Neural cell (in vitro differentiated cells): ENCODE measurements around the gene HHIPL2.
"Not testable (repeated sequence)": the region's sequence is repeated elsewhere in the genome, so short reads cannot be mapped to it uniquely, and the experiment has no call there.

ENCODE experiments used
- CTCF ChIP-seq: fragments of 450-650 bp; IDR thresholded peaks from 2 replicates; pipeline ENCODE4 v1.5.1; 2014; ENCODE audit warnings: antibody characterized with exemption, mild to moderate bottlenecking, moderate library complexity; ENCODE audit not compliant: poor library complexity, severe bottlenecking
- EP300 ChIP-seq: fragments of 450-650 bp; conservative IDR thresholded peaks from 2 replicates; pipeline ENCODE4 v1.6.1; 2014; ENCODE audit warnings: antibody characterized with exemption, mild to moderate bottlenecking, moderate library complexity; ENCODE audit not compliant: poor library complexity, severe bottlenecking
- EZH2 ChIP-seq: fragments of 200-600, 300-800 bp; shearing (Covaris generic), sonication (generic); IDR thresholded peaks from 2 replicates; pipeline ENCODE4 v1.6.1; 2014; ENCODE audit warnings: antibody characterized with exemption, low read length, borderline replicate concordance, mild to moderate bottlenecking; ENCODE audit not compliant: insufficient read depth, poor library complexity, severe bottlenecking
- POLR2AphosphoS5 ChIP-seq: IDR thresholded peaks from 2 replicates; pipeline ENCODE4 v1.6.1; 2012
- RAD21 ChIP-seq: fragments of 450-650 bp; conservative IDR thresholded peaks from 2 replicates; pipeline ENCODE4 v1.6.1; 2014; ENCODE audit warnings: antibody characterized with exemption, mild to moderate bottlenecking, moderate library complexity
- SMC3 ChIP-seq: fragments of 450-650 bp; conservative IDR thresholded peaks from 2 replicates; pipeline ENCODE4 v1.6.1; 2014; ENCODE audit warnings: antibody characterized with exemption, mild to moderate bottlenecking, moderate library complexity; ENCODE audit not compliant: poor library complexity
- TAF1 ChIP-seq: IDR thresholded peaks from 2 replicates; pipeline ENCODE4 v1.6.1; 2012; ENCODE audit warnings: low read depth
- TF ChIP-seq, protein P1 (sequence below): IDR thresholded peaks from 2 replicates; pipeline ENCODE4 v1.6.1; 2012; ENCODE audit warnings: borderline replicate concordance

GRCh38 chr1:222489496-222489895 lies 58.4 kb downstream of the HHIPL2 start:
- TF ChIP-seq CTCF, TAF1, EZH2, POLR2AphosphoS5, SMC3, EP300, RAD21: not testable (repeated sequence)
- TF ChIP-seq, protein P1, sequence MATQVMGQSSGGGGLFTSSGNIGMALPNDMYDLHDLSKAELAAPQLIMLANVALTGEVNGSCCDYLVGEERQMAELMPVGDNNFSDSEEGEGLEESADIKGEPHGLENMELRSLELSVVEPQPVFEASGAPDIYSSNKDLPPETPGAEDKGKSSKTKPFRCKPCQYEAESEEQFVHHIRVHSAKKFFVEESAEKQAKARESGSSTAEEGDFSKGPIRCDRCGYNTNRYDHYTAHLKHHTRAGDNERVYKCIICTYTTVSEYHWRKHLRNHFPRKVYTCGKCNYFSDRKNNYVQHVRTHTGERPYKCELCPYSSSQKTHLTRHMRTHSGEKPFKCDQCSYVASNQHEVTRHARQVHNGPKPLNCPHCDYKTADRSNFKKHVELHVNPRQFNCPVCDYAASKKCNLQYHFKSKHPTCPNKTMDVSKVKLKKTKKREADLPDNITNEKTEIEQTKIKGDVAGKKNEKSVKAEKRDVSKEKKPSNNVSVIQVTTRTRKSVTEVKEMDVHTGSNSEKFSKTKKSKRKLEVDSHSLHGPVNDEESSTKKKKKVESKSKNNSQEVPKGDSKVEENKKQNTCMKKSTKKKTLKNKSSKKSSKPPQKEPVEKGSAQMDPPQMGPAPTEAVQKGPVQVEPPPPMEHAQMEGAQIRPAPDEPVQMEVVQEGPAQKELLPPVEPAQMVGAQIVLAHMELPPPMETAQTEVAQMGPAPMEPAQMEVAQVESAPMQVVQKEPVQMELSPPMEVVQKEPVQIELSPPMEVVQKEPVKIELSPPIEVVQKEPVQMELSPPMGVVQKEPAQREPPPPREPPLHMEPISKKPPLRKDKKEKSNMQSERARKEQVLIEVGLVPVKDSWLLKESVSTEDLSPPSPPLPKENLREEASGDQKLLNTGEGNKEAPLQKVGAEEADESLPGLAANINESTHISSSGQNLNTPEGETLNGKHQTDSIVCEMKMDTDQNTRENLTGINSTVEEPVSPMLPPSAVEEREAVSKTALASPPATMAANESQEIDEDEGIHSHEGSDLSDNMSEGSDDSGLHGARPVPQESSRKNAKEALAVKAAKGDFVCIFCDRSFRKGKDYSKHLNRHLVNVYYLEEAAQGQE: not testable (repeated sequence)
